Right lung (tissue), 5 donors: ENCODE data around the gene ACTG1. TPM values are rescaled to one million over a fixed set of nuclear protein-coding genes. Genes with fewer than 3 reads are reported as not detected.
"Not testable (repeated sequence)": the region's sequence is repeated elsewhere in the genome, so short reads cannot be mapped to it uniquely, and the experiment has no call there.

Source experiments
- DNase-seq, 2 donors: peaks; one replicate each; pipeline ENCODE4 v3.0.0-alpha.2; 2013
- polyA plus RNA-seq, 5 donors: library from polyadenylated mRNA; unstranded; fragments of 120-200 nt; gene quantifications; one replicate each; pipeline versions ENCODE4 v1.2.1 to v1.2.3, GENCODE V29; 2013; ENCODE audit warnings: inconsistent platforms in 1 of 5, low replicate concordance in 1 of 5; ENCODE audit not compliant: insufficient read length in 5 of 5, insufficient read depth in 1 of 5

ACTG1 gene
- polyA plus RNA-seq, 5 donors, result 2,069 to 3,045 (median 2,504) TPM

- DNase-seq, result no peak
Observed at GRCh38 chr17:81535480-81536298, 23.1 kb upstream of the ACTG1 start.

- no peak for DNase-seq
Observed at GRCh38 chr17:81535007-81535328, 22.4 kb upstream of the ACTG1 start.

- DNase-seq, result no peak
Observed at GRCh38 chr17:81534157-81535006, 21.8 kb upstream of the ACTG1 start.

DNA sequence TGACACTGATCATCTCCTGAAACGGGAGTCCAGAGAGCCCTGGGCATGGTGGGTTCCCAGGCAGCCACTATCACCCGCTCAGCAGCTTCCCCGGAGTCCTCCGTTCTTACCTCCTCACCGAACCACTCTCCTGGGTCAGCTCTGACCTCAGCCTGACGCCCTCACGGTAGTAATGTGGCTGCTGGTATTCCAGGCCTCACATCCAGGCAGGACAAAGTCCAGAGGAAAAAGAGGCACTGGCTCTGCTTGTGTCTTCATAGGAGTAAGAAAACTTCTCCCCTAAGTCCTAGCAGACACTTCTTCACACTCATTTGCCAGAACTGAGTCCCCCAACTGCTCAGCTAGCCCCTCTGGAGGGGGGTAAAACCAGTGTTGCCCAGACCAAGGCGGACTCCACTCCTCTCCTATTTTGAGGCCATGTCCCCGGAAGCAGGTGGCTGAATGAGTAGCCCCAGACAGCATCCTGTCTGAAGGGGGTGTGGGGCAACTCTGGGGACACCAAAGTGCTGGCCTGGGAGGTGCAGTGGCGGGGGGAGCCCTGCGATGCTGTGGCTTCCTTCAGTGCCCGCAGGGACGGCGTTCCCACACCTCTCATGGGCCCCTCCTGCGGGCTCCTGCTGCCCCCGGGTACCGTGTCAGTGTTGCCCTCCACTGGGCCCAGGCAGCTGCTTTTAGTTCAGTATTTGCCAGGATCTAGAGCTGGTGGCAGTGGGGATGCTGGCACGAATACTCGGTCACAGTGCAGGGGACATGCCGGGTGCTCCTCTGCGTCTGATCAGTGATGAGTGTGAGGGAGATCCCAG is 20.9 kb upstream of the ACTG1 start:
- DNase-seq, result no peak

DNA sequence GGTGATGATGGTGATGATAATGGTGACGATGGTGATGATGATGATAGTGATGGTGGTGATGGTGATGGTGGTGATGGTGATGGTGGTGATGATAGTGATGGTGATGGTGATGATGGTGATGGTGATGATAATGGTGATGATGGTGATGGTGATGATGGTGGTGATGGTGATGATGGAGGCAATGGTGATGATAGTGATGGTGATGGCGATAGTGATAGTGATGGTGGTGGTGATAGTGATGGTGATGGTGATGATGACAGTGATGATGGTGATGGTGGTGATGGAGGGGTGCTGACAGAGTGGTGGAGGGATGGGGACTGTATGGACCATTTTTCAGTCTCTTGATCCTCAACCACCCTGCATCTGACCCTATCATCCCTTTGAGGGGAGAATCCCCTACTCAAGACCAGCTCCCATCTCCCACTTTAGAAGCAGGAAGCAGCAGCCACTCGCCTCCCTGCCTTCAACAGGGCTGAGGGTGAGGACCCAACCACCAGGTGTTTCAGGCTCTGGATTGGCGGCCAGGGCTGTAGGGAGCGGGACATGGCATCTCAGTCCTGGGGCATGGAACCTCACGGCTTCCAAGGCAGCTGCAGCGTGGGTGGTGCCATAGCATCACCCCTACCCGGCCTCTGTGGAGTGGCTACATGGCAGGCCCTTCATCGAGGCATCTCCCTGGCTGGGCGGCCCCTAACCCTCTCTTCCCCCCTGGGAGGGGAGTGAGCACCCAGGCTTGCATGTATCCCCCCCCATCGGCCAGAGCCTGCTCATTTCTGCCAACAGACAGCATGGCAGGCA is 20.1 kb upstream of the ACTG1 start:
- DNase-seq, result no peak

DNA sequence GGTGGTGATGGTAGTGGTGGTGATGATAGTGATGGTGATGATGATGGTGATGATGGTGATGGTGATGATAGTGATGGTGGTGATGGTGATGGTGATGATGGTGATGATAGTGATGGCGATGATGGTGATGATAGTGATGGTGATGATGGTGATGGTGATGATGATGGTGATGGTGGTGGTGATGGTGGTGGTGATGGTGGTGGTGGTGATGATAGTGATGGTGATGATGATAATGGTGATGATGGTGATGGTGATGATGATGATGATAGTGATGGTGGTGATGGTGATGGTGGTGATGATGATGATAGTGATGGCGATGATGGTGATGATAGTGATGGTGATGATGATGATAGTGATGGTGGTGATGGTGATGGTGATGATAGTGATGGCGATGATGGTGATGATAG is 19.4 kb upstream of the ACTG1 start:
- not testable (repeated sequence) for DNase-seq

- DNase-seq, result not testable (repeated sequence)
Observed at GRCh38 chr17:81531013-81531412, 18.4 kb upstream of the ACTG1 start.

DNA sequence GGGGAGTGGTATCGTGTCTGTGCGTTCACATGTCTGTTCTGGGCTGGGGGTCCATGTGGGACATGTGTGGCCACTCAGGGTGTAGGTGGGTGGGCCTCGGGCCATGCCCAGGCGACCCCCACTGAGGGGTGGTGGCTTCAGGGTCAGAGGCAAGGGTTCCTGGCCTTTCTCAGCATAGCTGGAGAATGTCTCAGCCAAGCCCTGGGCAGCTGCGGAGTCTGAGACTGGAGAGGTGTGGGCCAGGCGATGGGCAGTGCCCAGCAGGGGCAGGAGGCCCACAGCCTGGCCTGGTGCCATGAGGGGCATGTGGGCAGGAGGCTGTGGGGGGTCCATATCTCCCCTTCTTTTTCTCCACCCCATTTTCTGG is 16.8 kb upstream of the ACTG1 start:
- no peak for DNase-seq

- no peak for DNase-seq
Observed at GRCh38 chr17:81528651-81529436, 16.2 kb upstream of the ACTG1 start.

DNA sequence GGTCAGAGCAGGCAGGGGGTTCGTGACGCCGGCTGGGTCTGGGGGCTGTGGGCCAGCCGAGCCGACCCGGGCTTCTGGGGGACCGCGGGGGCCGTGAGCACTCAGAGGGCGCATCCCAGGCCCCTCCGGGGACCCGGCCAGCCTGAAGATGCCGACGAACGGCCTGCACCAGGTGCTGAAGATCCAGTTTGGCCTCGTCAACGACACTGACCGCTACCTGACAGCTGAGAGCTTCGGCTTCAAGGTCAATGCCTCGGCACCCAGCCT is 15.7 kb upstream of the ACTG1 start:
- no peak for DNase-seq

DNA sequence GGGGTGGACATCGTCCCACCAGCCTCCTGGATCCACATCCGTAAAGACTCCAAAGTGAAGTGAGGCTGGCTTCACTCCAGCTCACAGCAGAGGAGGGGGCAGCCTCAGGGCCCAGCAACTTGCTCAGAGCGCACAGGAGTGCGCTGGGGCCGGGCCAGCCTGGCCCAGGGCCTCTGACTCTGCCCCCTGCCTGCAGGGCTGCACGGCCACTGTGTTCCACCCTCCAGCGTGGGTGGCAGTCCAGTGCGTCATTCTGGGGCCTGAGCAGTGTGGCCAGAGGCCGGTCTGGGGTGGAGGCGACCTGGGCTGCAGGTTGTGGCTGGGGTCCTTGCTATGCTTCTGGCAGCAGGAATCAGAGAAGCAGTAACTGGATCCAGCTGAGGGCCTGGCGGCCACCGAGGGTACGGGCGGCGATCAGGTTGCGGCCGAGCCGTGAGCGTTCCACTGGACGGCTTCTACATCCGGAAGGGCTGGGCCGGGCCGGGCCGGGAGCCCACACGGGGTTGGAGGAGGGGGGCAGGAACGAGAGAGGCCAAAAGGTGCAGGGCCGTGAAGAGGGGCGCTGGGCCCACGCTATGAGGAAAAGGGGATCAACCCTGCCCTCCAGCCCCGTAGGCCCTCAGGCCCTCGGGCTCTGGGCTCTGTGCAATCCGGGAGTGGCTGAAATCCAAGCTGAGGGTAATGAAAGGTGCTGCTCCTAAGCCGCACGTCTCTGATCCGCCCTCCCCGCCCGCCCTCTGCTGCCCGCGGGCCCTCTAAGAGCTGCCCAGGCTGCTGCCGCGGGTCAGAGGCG is 15.2 kb upstream of the ACTG1 start, which contains the start of gene FSCN2:
FSCN2 (plus strand) TSS at position 787 of the 793 bp plus-strand sequence. CDS start 155 bp downstream, outside the sequence.
- DNase-seq, result no peak

DNA sequence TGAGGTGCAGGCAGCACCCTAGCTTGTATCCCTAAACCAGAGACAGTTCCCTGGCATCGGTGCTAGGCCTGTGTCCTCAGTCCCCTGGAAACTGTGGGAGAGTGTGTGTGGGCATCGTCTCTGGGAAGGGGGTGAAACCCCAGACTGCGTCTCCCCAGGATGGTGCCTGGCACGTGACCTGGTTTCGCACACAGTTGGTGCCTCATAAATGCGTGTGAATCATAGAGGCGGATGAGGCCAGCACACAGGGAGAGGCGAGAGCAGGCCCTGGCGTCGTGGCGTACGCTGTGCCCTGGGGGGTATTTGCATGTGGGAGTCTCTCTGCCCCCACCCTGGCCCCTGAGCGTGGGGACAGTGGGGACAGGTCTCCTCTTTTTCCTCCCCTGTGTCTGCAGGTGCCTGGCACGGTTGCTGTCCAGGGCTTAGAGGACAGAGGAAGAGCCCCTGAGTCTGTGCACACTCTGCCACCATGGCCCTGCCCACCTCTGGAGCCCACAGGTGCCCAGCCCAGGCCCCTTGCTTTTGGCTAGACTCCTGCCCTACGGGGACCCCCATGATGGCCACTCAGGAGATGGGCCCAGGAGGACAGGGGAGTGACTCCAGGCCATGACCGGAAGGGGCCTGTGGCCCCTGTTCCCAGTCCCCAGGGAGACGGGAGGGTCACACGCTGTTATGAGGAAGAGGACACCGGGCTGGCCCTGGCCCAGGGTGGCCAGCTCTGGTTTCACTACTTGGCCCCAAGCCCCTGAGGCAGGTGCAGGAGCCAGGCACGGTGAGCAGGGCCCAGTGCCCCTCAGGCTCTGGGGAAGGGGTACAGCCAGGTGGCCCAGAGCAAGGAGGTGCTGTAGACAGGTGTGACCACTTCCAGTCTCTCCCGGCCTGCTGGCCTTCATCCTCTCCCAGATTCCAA is 14.3 kb upstream of the ACTG1 start:
- DNase-seq, result no peak

DNA sequence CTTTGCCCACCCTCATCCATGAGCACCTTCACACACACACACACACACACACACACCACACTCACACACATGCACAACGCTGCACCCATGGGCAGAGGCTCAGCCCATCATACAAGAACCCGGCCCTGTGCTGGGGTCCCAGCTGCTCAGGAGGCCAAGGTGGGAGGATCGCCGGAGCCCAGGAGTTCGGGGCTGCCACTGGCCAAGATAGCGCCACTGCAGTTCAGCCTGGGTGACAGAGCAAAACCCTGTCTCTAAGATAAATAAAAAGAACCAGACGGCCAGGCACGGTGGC is 12.2 kb upstream of the ACTG1 start:
- no peak for DNase-seq

DNA sequence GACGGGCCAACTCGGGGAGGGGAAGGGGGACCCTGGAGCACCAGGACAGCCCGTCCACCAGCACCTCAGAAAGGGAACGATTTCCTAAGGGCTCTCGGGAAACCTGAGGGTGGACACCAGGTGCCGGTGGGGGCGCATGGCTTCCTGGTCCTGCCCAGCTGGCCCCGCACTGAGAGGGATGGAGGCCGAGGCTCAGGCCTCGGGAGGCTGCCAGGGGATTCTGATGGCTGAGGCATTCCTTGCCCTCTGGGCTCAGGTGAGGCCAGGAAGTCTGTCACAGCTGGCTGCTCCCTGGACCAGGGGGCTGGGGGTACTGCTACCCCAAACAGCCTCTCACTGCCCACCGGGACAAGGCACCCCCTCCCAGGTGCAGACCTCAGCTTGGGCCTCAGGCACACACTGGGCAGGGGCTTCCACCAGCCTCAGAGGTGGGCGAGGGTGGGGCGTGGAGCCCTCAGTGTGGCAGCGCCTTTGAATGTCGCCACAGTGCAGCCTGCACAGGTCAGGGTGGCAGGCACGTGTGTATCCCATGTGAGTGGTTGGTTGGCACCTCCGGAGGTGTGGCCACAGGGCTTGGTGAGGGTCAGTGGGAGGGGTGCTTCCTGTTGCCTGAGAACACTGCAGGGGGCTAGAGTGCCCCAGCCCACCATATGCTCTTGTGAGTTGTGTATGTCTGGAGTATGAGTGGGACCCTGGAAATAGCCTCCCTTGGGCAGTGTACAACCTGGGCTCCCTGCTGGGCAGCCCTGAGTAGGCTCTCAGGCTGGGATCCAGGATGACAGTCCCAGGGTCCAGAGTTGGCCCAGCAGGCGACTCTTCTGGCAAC is 11.7 kb upstream of the ACTG1 start:
- DNase-seq, result no peak

DNA sequence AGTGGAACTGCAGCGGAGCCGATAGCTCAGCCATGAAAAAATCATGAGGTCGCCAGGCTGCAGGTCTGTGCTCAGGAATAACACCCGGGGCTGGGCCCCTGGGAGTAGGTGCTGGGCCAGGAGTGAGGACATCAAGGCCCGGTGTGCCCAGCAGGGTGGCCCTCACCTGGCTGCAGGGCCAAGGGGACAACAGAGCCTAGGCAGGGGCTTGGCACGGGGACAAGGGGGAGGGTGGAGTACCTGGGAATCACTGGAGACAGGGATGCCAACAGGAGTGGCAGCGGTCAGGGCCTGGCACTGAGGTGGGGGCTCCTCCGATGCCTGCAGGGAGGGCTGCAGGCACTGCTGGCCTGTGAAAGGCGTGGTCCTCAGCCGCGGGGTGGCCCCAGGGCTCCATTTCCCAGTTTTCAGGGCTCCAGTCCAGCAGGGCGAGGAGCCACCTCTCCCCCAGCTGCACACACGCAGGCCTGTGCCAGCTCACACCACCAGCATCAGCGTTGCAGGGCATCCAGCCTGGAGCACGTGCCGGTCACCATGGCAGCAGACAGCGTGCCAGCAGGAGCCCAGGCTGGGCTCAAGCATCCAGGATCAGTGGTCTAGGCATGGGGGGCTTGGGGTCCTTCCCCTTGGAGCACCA is 10.9 kb upstream of the ACTG1 start:
- no peak for DNase-seq

DNA sequence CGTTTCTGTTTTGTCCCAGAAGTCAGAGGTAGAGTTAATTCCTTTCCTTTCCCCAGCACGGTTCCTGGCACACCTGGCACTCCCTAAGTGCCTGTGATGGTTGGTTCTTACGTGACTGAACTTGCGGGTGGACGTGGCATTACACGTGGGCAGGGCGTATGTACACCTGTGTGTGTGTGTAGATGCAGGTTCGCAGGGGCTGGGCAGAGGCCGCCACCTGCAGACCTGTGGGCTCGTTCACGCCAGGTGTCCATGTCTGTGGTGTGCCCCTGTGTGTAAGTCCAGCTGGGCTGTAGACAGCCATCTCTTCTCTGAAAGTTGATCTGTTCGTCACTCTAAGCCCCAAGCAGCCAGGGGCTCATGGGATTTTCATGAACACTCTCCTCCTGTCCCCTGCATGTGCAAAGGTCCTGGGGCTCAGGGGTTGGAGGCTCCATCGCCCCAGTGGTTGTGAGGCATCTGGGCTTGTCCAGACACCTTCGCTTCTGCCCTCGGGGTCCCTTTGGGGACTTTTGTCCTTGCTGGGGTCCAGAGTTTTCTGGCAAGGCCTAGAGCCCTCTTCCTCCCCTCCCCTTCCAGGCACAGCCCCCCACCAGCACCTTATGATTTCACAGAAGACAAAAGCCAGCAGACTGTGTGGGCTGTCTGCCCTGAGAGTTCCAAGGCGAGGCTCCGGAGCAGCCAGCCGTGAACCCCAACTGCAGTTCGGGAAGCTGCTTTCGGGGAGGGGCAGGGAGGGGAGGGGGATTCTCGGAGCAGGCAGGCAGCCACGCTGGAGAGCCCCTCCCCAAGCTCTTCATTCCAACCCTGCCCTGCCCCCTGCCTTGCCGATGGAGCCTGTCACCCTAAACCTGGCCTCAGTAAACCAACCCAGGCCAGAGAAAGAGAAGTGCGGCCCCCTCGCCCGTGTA is 10.1 kb upstream of the ACTG1 start:
- no peak for DNase-seq
